IMR-90 (cell line): ENCODE results near the gene C3orf52. TPM values are rescaled to one million over a fixed set of nuclear protein-coding genes. Genes with fewer than 3 reads are reported as not detected.

Source experiments
- ATAC-seq: fragments of 200-7000 bp; cut with Tn5 transposase; 2 replicates; pipeline ENCODE4 v1.9.1; 2020; ENCODE audit warnings: low read depth, mild to moderate bottlenecking, moderate library complexity
- BruUV-seq: library from RNA; stranded (reverse); fragments of 400-500 nt; replicated peaks from 2 replicates; lab custom pipeline; 2021; lab: Mats Ljungman, UMichigan
- CTCF ChIA-PET: fragments of 300-600 bp; formaldehyde crosslinking; extraction: SDS; loops from one replicate; lab custom pipeline; 2021; ENCODE audit warnings: antibody characterized with exemption; lab: Yijun Ruan, JAX
- POLR2A ChIA-PET: fragments of 300-600 bp; sonication (Branson Sonifier 250); formaldehyde crosslinking; loops from one replicate; lab custom pipeline; 2022; ENCODE audit warnings: antibody characterized with exemption; ENCODE audit not compliant: unreplicated experiment; lab: Charles Lee
- DNase-seq: peaks from one replicate; pipeline ENCODE4 v3.0.0; 2013
- H2AFZ ChIP-seq: replicated peaks from 2 replicates; pipeline ENCODE3; 2013; ENCODE audit warnings: low read length, mild to moderate bottlenecking; ENCODE audit not compliant: poor library complexity
- H2AK5ac ChIP-seq: 2 replicates; pipeline ENCODE4 v1.6.1; 2013; ENCODE audit warnings: low read depth, low read length, inconsistent platforms
- H2AK9ac ChIP-seq: replicated peaks from 2 replicates; pipeline ENCODE3; 2013; ENCODE audit warnings: mild to moderate bottlenecking, low read depth, low read length, moderate library complexity; ENCODE audit not compliant: poor library complexity
- H2BK120ac ChIP-seq: 2 replicates; pipeline ENCODE4 v1.6.1; 2013; ENCODE audit warnings: low read depth, low read length, inconsistent platforms
- H2BK15ac ChIP-seq: 3 replicates; pipeline ENCODE4 v1.6.1; 2013; ENCODE audit warnings: low read depth, low read length, inconsistent platforms
- H2BK20ac ChIP-seq: 2 replicates; pipeline ENCODE4 v1.6.1; 2013; ENCODE audit warnings: low read depth, mild to moderate bottlenecking, inconsistent platforms, low read length, moderate library complexity
- H2BK5ac ChIP-seq: 2 replicates; pipeline ENCODE4 v1.6.1; 2013; ENCODE audit warnings: mild to moderate bottlenecking, low read depth, low read length, inconsistent platforms; ENCODE audit not compliant: poor library complexity, severe bottlenecking
- H3K14ac ChIP-seq: replicated peaks from 2 replicates; pipeline ENCODE4 v1.6.1; 2013; ENCODE audit warnings: low read depth, low read length, inconsistent platforms
- H3K18ac ChIP-seq: 2 replicates; pipeline ENCODE4 v1.6.1; 2013; ENCODE audit warnings: low read depth, low read length, control low read depth
- H3K23ac ChIP-seq: 2 replicates; pipeline ENCODE4 v1.6.1; 2013; ENCODE audit warnings: low read depth, low read length, inconsistent platforms
- H3K27ac ChIP-seq: 2 replicates; pipeline ENCODE4 v1.5.1; 2013; ENCODE audit warnings: mild to moderate bottlenecking, control low read depth, low read length; ENCODE audit not compliant: insufficient read depth
- H3K27me3 ChIP-seq: 2 replicates; pipeline ENCODE4 v1.6.1; 2013; ENCODE audit warnings: low read length; ENCODE audit not compliant: control insufficient read depth, insufficient read depth
- H3K36me3 ChIP-seq: 2 replicates; pipeline ENCODE4 v1.6.1; 2013; ENCODE audit warnings: low read length, mixed read lengths; ENCODE audit not compliant: control insufficient read depth, insufficient read depth
- H3K4ac ChIP-seq: 2 replicates; pipeline ENCODE4 v1.6.1; 2013; ENCODE audit warnings: low read depth, low read length, inconsistent platforms
- H3K4me1 ChIP-seq: 2 replicates; pipeline ENCODE4 v1.6.1; 2013; ENCODE audit warnings: low read length, mixed read lengths; ENCODE audit not compliant: control insufficient read depth, insufficient read depth
- H3K4me2 ChIP-seq: 2 replicates; pipeline ENCODE4 v1.6.1; 2013; ENCODE audit warnings: low read depth, mild to moderate bottlenecking, control low read depth, low read length, moderate library complexity
- H3K4me3 ChIP-seq: 2 replicates; pipeline ENCODE4 v1.5.1; 2013; ENCODE audit warnings: low read depth, mild to moderate bottlenecking, control low read depth, low read length, moderate library complexity; ENCODE audit not compliant: insufficient read depth
- H3K56ac ChIP-seq: 2 replicates; pipeline ENCODE4 v1.6.1; 2013; ENCODE audit warnings: low read length, inconsistent platforms; ENCODE audit not compliant: insufficient read depth; ENCODE audit errors: extremely low read depth
- H3K79me1 ChIP-seq, 2 experiments: 2 replicates each; pipeline ENCODE4 v1.6.1; 2013; ENCODE audit warnings: low read length in 2 of 2, inconsistent platforms in 1 of 2, low read depth in 1 of 2
- H3K9ac ChIP-seq: 2 replicates; pipeline ENCODE4 v1.6.1; 2013; ENCODE audit warnings: low read depth, low read length, control low read depth
- H3K9me1 ChIP-seq: 2 replicates; pipeline ENCODE4 v1.6.1; 2013; ENCODE audit warnings: low read length, inconsistent platforms; ENCODE audit not compliant: insufficient read depth
- H3K9me3 ChIP-seq: 2 replicates; pipeline ENCODE4 v1.6.1; 2013; ENCODE audit warnings: low read length; ENCODE audit not compliant: control insufficient read depth, insufficient read depth
- H4K20me1 ChIP-seq: 2 replicates; pipeline ENCODE4 v1.6.1; 2013; ENCODE audit warnings: low read length, inconsistent platforms; ENCODE audit not compliant: insufficient read depth
- H4K5ac ChIP-seq: 2 replicates; pipeline ENCODE4 v1.6.1; 2013; ENCODE audit warnings: mild to moderate bottlenecking, low read depth, low read length, control low read depth
- H4K8ac ChIP-seq, 2 experiments: 2 replicates each; pipeline ENCODE4 v1.6.1; 2013; ENCODE audit warnings: low read depth in 2 of 2, low read length in 2 of 2, control low read depth in 1 of 2, inconsistent platforms in 1 of 2
- H4K91ac ChIP-seq: 2 replicates; pipeline ENCODE4 v1.6.1; 2013; ENCODE audit warnings: low read depth, low read length, inconsistent platforms; ENCODE audit not compliant: insufficient read depth
- CEBPB ChIP-seq: IDR thresholded peaks from 2 replicates; pipeline ENCODE4 v1.6.1; 2012; ENCODE audit warnings: low read depth, low read length, improper control_type of control experiment
- CHD1 ChIP-seq: IDR thresholded peaks from 2 replicates; pipeline ENCODE4 v1.6.1; 2012; ENCODE audit warnings: low read depth, low read length, improper control_type of control experiment
- FOS ChIP-seq: fragments of 150-350 bp; IDR thresholded peaks from 2 replicates; pipeline ENCODE4 v1.6.1; 2016; ENCODE audit warnings: low read depth, low read length
- MXI1 ChIP-seq: IDR thresholded peaks from 2 replicates; pipeline ENCODE4 v1.6.1; 2012; ENCODE audit warnings: low read depth, mild to moderate bottlenecking, low read length, moderate library complexity, borderline replicate concordance
- NFE2L2 ChIP-seq: fragments of 150-350 bp; IDR thresholded peaks from 2 replicates; pipeline ENCODE4 v1.6.1; 2016; ENCODE audit warnings: low read depth, mild to moderate bottlenecking, low read length
- POLR2A ChIP-seq: IDR thresholded peaks from 2 replicates; pipeline ENCODE4 v1.6.1; 2012; ENCODE audit warnings: mild to moderate bottlenecking, low read depth, low read length
- RAD21 ChIP-seq: IDR thresholded peaks from 2 replicates; pipeline ENCODE4 v1.6.1; 2012; ENCODE audit warnings: low read length, improper control_type of control experiment
- SMC3 ChIP-seq: fragments of 150-350 bp; IDR thresholded peaks from 2 replicates; pipeline ENCODE4 v1.6.1; 2016; ENCODE audit warnings: low read depth, mild to moderate bottlenecking, antibody characterized with exemption, low read length, moderate library complexity
- WGBS, 2 experiments: methylation state at CpG; one replicate each; pipeline versions ENCODE4 v1.1.5 to v1.1.7; 2013; ENCODE audit warnings: missing lambda C conversion rate in 2 of 2; ENCODE audit not compliant: insufficient read length in 1 of 2; ENCODE audit errors: extremely low coverage in 2 of 2; 5-methylcytosine and 5-hydroxymethylcytosine counted together
- dilution Hi-C: fragments of 300-500 bp; cut with HindIII; formaldehyde crosslinking; loops from one replicate; pipeline ENCODE4 v1.14.3; 2018; ENCODE audit warnings: low sequenced_read_pairs; ENCODE audit not compliant: unreplicated experiment
- in situ Hi-C: fragments of 300-500 bp; cut with MboI; formaldehyde crosslinking; loops from 3 replicates; pipeline ENCODE4 v1.14.3; 2019; ENCODE audit warnings: low sequenced_read_pairs, inconsistent platforms, mixed read lengths
- intact Hi-C: fragments of 100-400 bp; cut with micrococcal nuclease; formaldehyde crosslinking; loops from 2 replicates; pipeline ENCODE4 v1.10.0; 2022
- polyA plus RNA-seq, 3 experiments: library from polyadenylated mRNA; depleted of rRNA; stranded (reverse); fragments of >200 nt; gene quantifications; 2 replicates each; pipeline ENCODE4 v1.2.3, GENCODE V29; 2012; ENCODE audit warnings: low replicate concordance in 1 of 3
- total RNA-seq: library from RNA; depleted of rRNA; stranded (reverse); fragments of >200 nt; gene quantifications from 2 replicates; pipeline ENCODE4 v1.2.3, GENCODE V29; 2012

C3orf52 gene
- total and polyA plus RNA-seq, 2 of the 4 experiments (the other 2 are of a cell fraction), result 7.5 to 12.5 TPM

- no peak overlapping the region for H3K4ac ChIP-seq
- no peak for ATAC-seq
- in situ Hi-C loops, result no loop called here
Measured at GRCh38 chr3:112117841-112118571, 31.8 kb downstream of the C3orf52 start.

More at GRCh38 chr3:112117841-112118571, 31.8 kb downstream of the C3orf52 start:
- intact Hi-C loops (no loop called here), dilution Hi-C loops (no loop called here)
- H3K9ac ChIP-seq, result no peak overlapping the region
- no peaks in the 10 kb centered on the region for H3K9me3 ChIP-seq
- H4K91ac ChIP-seq, result no peak overlapping the region
- peaks cover 6% of the 10 kb centered on the region for H3K36me3 ChIP-seq
- no peak overlapping the region for H3K23ac ChIP-seq
- H3K79me1 ChIP-seq, result 0 out of 4 replicates have a peak, but pooled peaks cover 0 to 2% of the 10 kb centered on the region in 2 experiments
- no peak overlapping the region for H2AK9ac ChIP-seq
- no CpG with 5 or more reads among the region's 4 CpGs for WGBS, 2 experiments
- DNase-seq, result no peak
- H4K5ac ChIP-seq, result no peak overlapping the region
- no peak for TF ChIP-seq POLR2A
- no peak for TF ChIP-seq MXI1
- no peak for TF ChIP-seq NFE2L2
- no peak for TF ChIP-seq CHD1
- TF ChIP-seq SMC3, result no peak
- TF ChIP-seq CEBPB, result no peak
- TF ChIP-seq RAD21, result no peak
- no peak for TF ChIP-seq FOS
- no peak overlapping the region for H2BK20ac ChIP-seq
- H3K4me3 ChIP-seq, result no peak overlapping the region
- no peak overlapping the region for H2BK5ac ChIP-seq
- H3K18ac ChIP-seq, result no peak overlapping the region
- H3K4me2 ChIP-seq, result no peak overlapping the region
- H3K4me1 ChIP-seq, result no peaks in the 10 kb centered on the region
- BruUV-seq, result no TSS peak
- ChIA-PET POLR2A (no interaction called here), CTCF (interaction anchor here (0.6 kb wide), 1 partner anchor 59 kb away, joined by 3 read pairs; no protein-coding TSS in a partner anchor)
- H2BK15ac ChIP-seq, result no peak overlapping the region
- no peak overlapping the region for H2BK120ac ChIP-seq
- H4K20me1 ChIP-seq, result no peaks in the 10 kb centered on the region
- no peak overlapping the region for H3K56ac ChIP-seq
- no peaks in the 10 kb centered on the region for H3K27me3 ChIP-seq
- no peak overlapping the region for H3K14ac ChIP-seq
- no peak overlapping the region for H3K27ac ChIP-seq
- H2AFZ ChIP-seq, result no peak overlapping the region
- no peak overlapping the region for H4K8ac ChIP-seq
- no peaks in the 10 kb centered on the region for H3K9me1 ChIP-seq
- H2AK5ac ChIP-seq, result no peak overlapping the region
